Endothelial cell of umbilical vein (primary cell): Measurements from ENCODE around the gene GAK. TPM values are rescaled to one million over a fixed set of nuclear protein-coding genes. Genes with fewer than 3 reads are reported as not detected.

ENCODE experiments used
- BruUV-seq: library from RNA; stranded (reverse); fragments of 400-500 nt; replicated peaks from 2 replicates; lab custom pipeline; 2021; lab: Mats Ljungman, UMichigan
- CTCF ChIA-PET: fragments of 300-600, 350-600 bp; sonication (Branson Sonifier 250); formaldehyde crosslinking; loops from one replicate; lab custom pipeline; 2021; ENCODE audit warnings: antibody characterized with exemption, inconsistent platforms; lab: Charles Lee
- POLR2A ChIA-PET: fragments of 300-600, 350-600 bp; sonication (Branson Sonifier 250); formaldehyde crosslinking; loops from one replicate; lab custom pipeline; 2021; ENCODE audit warnings: antibody characterized with exemption, inconsistent platforms; lab: Charles Lee
- DNase-seq: peaks from one replicate; pipeline ENCODE4 v3.0.0-alpha.2; 2011; ENCODE audit warnings: low read depth, low spot score
- FAIRE-seq: peaks from 2 replicates; lab custom pipeline; 2011; peaks lifted over from hg19 to GRCh38; lab: Jason Lieb, UNC
- H2AFZ ChIP-seq: 2 replicates; pipeline ENCODE4 v1.6.0; 2012; ENCODE audit warnings: low read depth, low read length, control low read depth, inconsistent platforms
- H3K27ac ChIP-seq: 2 replicates; pipeline ENCODE4 v1.5.1; 2011; ENCODE audit warnings: low read depth, mild to moderate bottlenecking, control low read depth, low read length, moderate library complexity; ENCODE audit not compliant: insufficient read depth
- H3K27me3 ChIP-seq, 2 experiments: 2 replicates each; pipeline versions ENCODE4 v1.6.0 to v1.6.1; 2011; ENCODE audit warnings: low read length in 2 of 2, mixed read lengths in 1 of 2; ENCODE audit not compliant: control insufficient read depth in 2 of 2, insufficient read depth in 2 of 2
- H3K36me3 ChIP-seq, 2 experiments: 2 replicates in 1 of 2; 3 replicates in 1 of 2; pipeline ENCODE4 v1.5.1; 2011; ENCODE audit warnings: low read length in 2 of 2, mild to moderate bottlenecking in 1 of 2, moderate library complexity in 1 of 2; ENCODE audit not compliant: control insufficient read depth in 2 of 2, insufficient read depth in 2 of 2; ENCODE audit errors: extremely low read depth in 1 of 2
- H3K4me1 ChIP-seq: 3 replicates; pipeline ENCODE4 v1.5.1; 2011; ENCODE audit warnings: mild to moderate bottlenecking, low read length; ENCODE audit not compliant: control insufficient read depth, insufficient read depth; ENCODE audit errors: extremely low read depth
- H3K4me2 ChIP-seq: 2 replicates; pipeline ENCODE4 v1.6.1; 2011; ENCODE audit warnings: low read length, control low read depth, mixed read lengths; ENCODE audit not compliant: insufficient read depth
- H3K4me3 ChIP-seq, 3 experiments: fragments of 200-600 bp in 1 of 3; sonication (generic), shearing (Covaris generic) in 1 of 3; replicated peaks in 1 of 3; 2 replicates each; pipeline ENCODE4 v1.5.1; 2011 to 2016; ENCODE audit warnings: control low read depth in 3 of 3, low read length in 3 of 3, mild to moderate bottlenecking in 2 of 3, inconsistent platforms in 1 of 3, low read depth in 1 of 3, moderate library complexity in 1 of 3; ENCODE audit not compliant: insufficient read depth in 1 of 3
- H3K79me2 ChIP-seq: 2 replicates; pipeline ENCODE4 v1.6.0; 2012; ENCODE audit warnings: low read length, inconsistent platforms; ENCODE audit not compliant: control insufficient read depth, insufficient read depth
- H3K9ac ChIP-seq: replicated peaks from 2 replicates; pipeline ENCODE3; 2011; ENCODE audit warnings: low read length, control low read depth; ENCODE audit not compliant: insufficient read depth; ENCODE audit errors: extremely low read depth
- H3K9me1 ChIP-seq: replicated peaks from 3 replicates; pipeline ENCODE4 v1.6.0; 2011; ENCODE audit warnings: mild to moderate bottlenecking, low read length; ENCODE audit not compliant: control insufficient read depth, insufficient read depth; ENCODE audit errors: extremely low read depth
- H3K9me3 ChIP-seq: replicated peaks from 2 replicates; pipeline ENCODE4 v1.5.1; 2012; ENCODE audit warnings: low read length, inconsistent platforms; ENCODE audit not compliant: control insufficient read depth, insufficient read depth
- H4K20me1 ChIP-seq: replicated peaks from 2 replicates; pipeline ENCODE3; 2011; ENCODE audit warnings: mild to moderate bottlenecking, low read length; ENCODE audit not compliant: control insufficient read depth, insufficient read depth; ENCODE audit errors: extremely low read depth
- JUN ChIP-seq: IDR thresholded peaks from 2 replicates; pipeline ENCODE4 v1.6.1; 2011; ENCODE audit warnings: borderline replicate concordance, low read depth; ENCODE audit not compliant: insufficient read length, insufficient read depth
- dilution Hi-C: fragments of 300-500 bp; cut with MboI; formaldehyde crosslinking; loops from one replicate; pipeline ENCODE4 v1.15.0; 2019; ENCODE audit warnings: low sequenced_read_pairs; ENCODE audit not compliant: extremely low pct_ligation_motif_present
- intact Hi-C: fragments of 100-400 bp; cut with micrococcal nuclease; formaldehyde crosslinking; loops from one replicate; pipeline ENCODE4 v1.10.0; 2022
- polyA plus RNA-seq, 4 experiments: library from polyadenylated mRNA; depleted of rRNA in 3 of 4; stranded (reverse) in 3 of 4; unstranded in 1 of 4; fragments of >200 nt; gene quantifications; 2 replicates each; pipeline versions ENCODE4 v1.2.1 to v1.2.3, GENCODE V29; 2011 to 2012; ENCODE audit warnings: missing spikeins in 1 of 4
- total RNA-seq: library from RNA; stranded (reverse); gene quantifications from 2 replicates; pipeline ENCODE4 v1.2.3, GENCODE V29; 2021
- TF ChIP-seq, protein P1 (sequence below), 2 donors: IDR thresholded peaks; 1 replicate in 1 of 2; 2 replicates in 1 of 2; pipeline ENCODE4 v1.5.1; 2011; ENCODE audit warnings: low read length in 2 of 2, mild to moderate bottlenecking in 2 of 2, moderate library complexity in 2 of 2, control low read depth in 1 of 2, inconsistent platforms in 1 of 2, low read depth in 1 of 2; ENCODE audit not compliant: insufficient read depth in 1 of 2; ENCODE audit errors: extremely low read depth in 1 of 2

The GAK gene
- total and polyA plus RNA-seq, 2 donors (not counting 3 experiments of a cell fraction or from before 2014, with no cell fraction given): 49.6 to 109 TPM

DNA sequence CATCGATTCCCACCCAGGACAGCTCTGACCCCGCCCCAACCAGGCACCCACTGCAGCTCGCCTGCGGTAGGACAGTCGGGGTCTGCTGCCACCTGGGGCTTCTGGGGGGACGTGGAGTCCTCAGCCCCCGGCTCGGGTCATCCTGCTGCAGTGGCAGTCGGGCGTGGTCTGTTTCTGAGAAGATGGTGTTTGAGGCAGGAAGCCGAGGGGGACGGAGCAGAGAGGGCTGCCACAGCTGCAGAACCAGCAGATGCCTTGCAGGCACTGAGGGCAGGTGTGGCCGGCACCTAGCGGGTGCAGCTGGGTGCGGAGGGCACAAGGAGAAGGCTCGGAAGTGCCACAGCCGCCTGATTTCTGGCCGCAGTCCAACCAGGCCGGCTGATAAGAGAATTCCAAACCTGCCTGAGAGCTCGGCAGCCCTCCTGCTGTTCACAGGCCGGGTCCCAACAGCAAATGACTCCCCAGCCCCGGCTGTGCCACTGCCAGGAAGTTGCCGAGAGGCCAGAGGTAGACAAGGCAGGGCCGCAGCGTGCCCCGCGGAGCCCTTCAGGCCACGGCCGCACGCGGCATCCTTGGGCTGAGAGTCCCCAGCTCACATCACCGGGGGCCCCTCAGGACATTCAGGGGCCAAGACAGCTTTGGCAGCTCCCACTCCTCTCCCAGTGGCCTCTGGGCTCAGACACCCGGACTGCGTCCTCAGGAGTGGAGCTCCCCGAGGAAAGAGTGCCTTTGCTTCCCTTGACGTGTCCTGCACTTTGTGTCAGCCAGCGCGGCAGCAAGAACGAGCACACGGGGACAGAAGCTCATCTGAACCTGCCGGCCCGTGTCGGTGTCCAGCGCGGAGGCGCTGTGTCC is 96.7 kb downstream of the GAK start:
- Histone ChIP-seq H3K9me1 (no peaks in the 10 kb centered on the region), H3K9me3 (no peaks in the 10 kb centered on the region), H3K4me2 (no peak overlapping the region), H2AFZ (no peak overlapping the region), H4K20me1 (no peaks in the 10 kb centered on the region), H3K79me2 (no peaks in the 10 kb centered on the region), H3K27ac (no peak overlapping the region), H3K9ac (no peak overlapping the region), H3K27me3 (no peaks in the 10 kb centered on the region), H3K36me3 (no peaks in the 10 kb centered on the region), H3K4me3 (no peak overlapping the region), H3K4me1 (no peaks in the 10 kb centered on the region)
- ChIA-PET POLR2A (interaction anchor here (0.5 kb wide), 1 partner anchor 23 kb away, joined by 4 read pairs; no protein-coding TSS in a partner anchor), CTCF (no interaction called here)
- dilution Hi-C loops: no loop called here
- intact Hi-C loops: no loop called here
- FAIRE-seq: no peak
- no peak for TF ChIP-seq JUN
- no TSS peak for BruUV-seq
- DNase-seq: no peak

DNA sequence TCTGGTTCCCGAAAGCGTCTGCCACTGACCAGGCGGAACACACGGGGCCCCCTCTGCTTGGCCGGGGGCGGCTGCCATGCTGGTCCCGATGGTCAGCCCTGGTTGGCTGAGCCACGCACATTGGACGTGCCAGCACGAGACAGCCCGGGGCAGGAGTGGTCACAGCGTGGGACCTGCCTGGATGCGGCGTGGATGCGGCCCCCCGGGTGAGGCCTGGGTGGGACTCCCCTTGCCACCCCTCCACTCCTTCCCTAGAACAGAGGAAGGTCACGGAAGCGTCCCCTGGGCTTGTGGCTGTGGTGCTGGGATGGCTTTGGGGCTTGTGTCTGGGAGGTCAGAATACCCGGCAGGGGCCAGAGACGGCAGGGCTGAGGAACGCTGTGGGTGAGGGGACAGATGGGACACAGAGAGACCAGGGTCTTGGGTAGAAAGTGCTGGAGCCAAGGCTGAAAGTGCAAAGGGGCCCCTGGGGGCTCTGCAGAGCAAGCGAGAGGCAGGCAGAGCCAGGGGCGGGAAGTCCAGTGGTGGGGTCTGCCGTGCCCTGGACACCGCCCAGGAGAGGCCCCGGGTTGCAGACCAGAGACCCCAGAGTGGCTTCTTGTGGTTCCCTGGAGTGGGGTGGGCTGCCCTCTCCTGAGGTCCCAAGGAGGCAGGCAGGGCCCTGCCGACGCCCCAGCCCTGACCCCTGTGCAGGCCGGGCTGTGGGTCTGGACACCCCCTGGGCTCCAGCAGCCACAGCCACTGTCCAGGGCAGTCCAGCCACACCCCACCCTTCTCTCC is 97.6 kb downstream of the GAK start:
- BruUV-seq: no TSS peak
- Histone ChIP-seq H3K9me3 (no peaks in the 10 kb centered on the region), H3K4me2 (no peak overlapping the region), H3K9ac (no peak overlapping the region), H3K36me3 (no peaks in the 10 kb centered on the region), H3K4me3 (no peak overlapping the region), H3K9me1 (no peaks in the 10 kb centered on the region), H3K4me1 (no peaks in the 10 kb centered on the region), H3K79me2 (no peaks in the 10 kb centered on the region), H3K27me3 (no peaks in the 10 kb centered on the region), H2AFZ (no peak overlapping the region), H4K20me1 (no peaks in the 10 kb centered on the region), H3K27ac (no peak overlapping the region)
- TF ChIP-seq, protein P1, sequence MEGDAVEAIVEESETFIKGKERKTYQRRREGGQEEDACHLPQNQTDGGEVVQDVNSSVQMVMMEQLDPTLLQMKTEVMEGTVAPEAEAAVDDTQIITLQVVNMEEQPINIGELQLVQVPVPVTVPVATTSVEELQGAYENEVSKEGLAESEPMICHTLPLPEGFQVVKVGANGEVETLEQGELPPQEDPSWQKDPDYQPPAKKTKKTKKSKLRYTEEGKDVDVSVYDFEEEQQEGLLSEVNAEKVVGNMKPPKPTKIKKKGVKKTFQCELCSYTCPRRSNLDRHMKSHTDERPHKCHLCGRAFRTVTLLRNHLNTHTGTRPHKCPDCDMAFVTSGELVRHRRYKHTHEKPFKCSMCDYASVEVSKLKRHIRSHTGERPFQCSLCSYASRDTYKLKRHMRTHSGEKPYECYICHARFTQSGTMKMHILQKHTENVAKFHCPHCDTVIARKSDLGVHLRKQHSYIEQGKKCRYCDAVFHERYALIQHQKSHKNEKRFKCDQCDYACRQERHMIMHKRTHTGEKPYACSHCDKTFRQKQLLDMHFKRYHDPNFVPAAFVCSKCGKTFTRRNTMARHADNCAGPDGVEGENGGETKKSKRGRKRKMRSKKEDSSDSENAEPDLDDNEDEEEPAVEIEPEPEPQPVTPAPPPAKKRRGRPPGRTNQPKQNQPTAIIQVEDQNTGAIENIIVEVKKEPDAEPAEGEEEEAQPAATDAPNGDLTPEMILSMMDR (IDR thresholded peaks at IDR 0.05; ENCODE audit: extremely low read depth in 1 of 2, insufficient read depth in 1 of 2, low read depth in 1 of 2, low read length in 2 of 2): no peak
- DNase-seq (no peak), FAIRE-seq (no peak)
- ChIA-PET CTCF (no interaction called here), POLR2A (no interaction called here)
- dilution Hi-C loops (no loop called here), intact Hi-C loops (no loop called here)
